Nephron (organoid): Measurements from ENCODE around the gene FBXL14.

Experiments
- H3K27ac Mint-ChIP-seq, 3 experiments: 2 replicates each; pipeline ENCODE4 v1.8.0; 2020; ENCODE audit warnings: mixed read lengths in 3 of 3, mild to moderate bottlenecking in 2 of 3, moderate library complexity in 1 of 3
- H3K27me3 Mint-ChIP-seq: 2 replicates; pipeline ENCODE4 v1.8.0; 2021; ENCODE audit warnings: low read depth, mild to moderate bottlenecking, moderate library complexity, mixed read lengths
- H3K36me3 Mint-ChIP-seq: 2 replicates; pipeline ENCODE4 v1.8.0; 2020; ENCODE audit warnings: low read depth, mixed read lengths
- H3K4me1 Mint-ChIP-seq: 2 replicates; pipeline ENCODE4 v1.8.0; 2020; ENCODE audit warnings: mixed read lengths
- H3K4me3 Mint-ChIP-seq, 3 experiments: 2 replicates each; pipeline ENCODE4 v1.8.0; 2020; ENCODE audit warnings: mild to moderate bottlenecking in 3 of 3, mixed read lengths in 3 of 3, moderate library complexity in 2 of 3
- H3K9me3 Mint-ChIP-seq: 2 replicates; pipeline ENCODE4 v1.8.0; 2020; ENCODE audit warnings: mixed read lengths
- CTCF ChIP-seq, 3 experiments: fragments of 200-600 bp; sonication (generic); IDR thresholded peaks; one replicate each; pipeline ENCODE4 v1.5.0; 2021; ENCODE audit warnings: antibody characterized with exemption in 3 of 3; ENCODE audit not compliant: unreplicated experiment in 3 of 3

The FBXL14 gene

DNA sequence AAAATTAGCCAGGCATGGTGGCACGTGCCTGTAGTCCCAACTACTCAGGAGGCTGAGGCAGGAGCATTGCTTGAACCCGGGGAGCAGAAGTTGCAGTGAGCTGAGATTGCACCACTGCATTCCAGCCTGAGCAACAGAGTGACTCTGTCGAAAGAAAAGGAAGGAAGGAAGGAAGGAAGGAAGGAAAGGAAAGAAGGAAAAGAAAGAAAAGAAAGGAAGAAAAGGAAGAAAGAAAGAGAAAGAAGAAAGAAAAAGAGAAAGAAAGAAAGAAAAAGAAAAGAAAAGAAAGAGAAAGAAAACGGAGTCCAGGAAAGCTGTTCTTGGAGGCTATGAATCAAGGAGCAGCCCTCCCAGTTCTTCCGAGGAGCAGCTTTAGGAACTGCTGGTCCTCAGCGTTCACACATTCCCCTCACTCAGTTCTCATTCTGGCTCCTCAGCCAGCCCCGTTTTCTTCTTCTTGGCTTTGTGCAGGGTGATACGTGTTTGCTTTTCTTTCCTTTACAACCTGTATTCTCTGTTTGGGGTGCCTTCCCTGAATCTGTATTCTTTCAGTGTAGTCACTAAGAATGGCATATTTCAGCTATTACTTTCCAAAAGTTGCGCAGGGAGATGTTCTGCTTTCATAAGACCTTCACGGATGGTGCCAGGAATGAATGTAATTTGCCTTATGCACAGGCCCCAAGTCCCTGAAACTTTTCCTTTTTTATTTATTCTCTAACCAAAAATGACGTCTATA is 12.2 kb downstream of the FBXL14 start:
- Mint-ChIP-seq H3K36me3 (no peaks in the 10 kb centered on the region), H3K27me3 (peaks cover 11% of the 10 kb centered on the region), H3K4me1 (peaks cover 53% of the 10 kb centered on the region), H3K9me3 (no peaks in the 10 kb centered on the region), H3K27ac (peak overlapping the region in 2 of 3 experiments; percentile 3 to 58), H3K4me3 (no peak overlapping the region)
- no peak for TF ChIP-seq CTCF (IDR thresholded peaks at IDR 0.05; ENCODE audit: unreplicated experiment in 3 of 3)

GRCh38 chr12:1580526-1580925 is 13.9 kb downstream of the FBXL14 start:
- H3K4me3 Mint-ChIP-seq: no peak overlapping the region
- TF ChIP-seq CTCF (IDR thresholded peaks at IDR 0.05; ENCODE audit: unreplicated experiment in 3 of 3): no peak
- H3K27ac Mint-ChIP-seq: peak overlapping the region in 1 of 3 experiments; percentile 4
- no peaks in the 10 kb centered on the region for H3K9me3 Mint-ChIP-seq
- H3K27me3 Mint-ChIP-seq: peaks cover 11% of the 10 kb centered on the region
- no peaks in the 10 kb centered on the region for H3K36me3 Mint-ChIP-seq
- H3K4me1 Mint-ChIP-seq: peaks cover 66% of the 10 kb centered on the region

DNA sequence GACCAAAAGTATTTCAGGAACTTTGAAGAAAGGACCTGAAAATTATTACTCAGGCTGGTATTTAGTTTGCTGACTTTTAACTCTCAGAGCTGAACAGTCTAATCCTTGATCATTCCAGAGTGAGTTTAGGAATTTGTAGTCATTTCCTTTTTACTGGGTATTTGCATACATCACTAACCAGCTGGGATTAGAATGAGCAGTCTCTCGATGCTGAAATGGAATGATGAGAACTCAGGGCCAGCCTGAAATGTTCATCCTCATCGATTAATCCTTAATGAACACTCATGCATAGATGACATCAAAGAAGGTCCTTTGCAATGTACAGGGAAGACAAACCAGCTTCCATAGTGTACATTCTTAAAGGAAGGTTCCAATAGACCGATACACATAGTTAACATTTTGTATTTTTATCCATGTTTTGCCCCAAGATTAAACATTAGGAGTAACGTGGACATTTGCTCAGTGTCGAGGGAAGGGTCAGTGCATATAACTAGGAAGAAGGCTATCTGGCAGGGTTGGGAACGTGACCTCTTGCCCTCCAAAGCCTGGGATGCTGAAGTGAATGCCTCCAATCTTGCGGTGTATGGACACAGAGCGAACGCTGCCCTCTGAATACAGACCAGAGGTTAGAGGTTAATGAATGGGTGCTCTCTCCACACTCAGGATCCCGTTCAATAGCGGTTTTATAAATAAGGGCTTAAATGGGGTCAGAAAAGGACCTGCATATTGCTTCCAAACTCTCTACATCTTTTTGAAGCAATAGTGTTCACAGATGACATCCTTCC is 14.5 kb downstream of the FBXL14 start:
- H3K36me3 Mint-ChIP-seq: no peaks in the 10 kb centered on the region
- no peak overlapping the region for H3K4me3 Mint-ChIP-seq
- peaks cover 71% of the 10 kb centered on the region for H3K4me1 Mint-ChIP-seq
- no peaks in the 10 kb centered on the region for H3K9me3 Mint-ChIP-seq
- H3K27me3 Mint-ChIP-seq: peaks cover 11% of the 10 kb centered on the region
- no peak for TF ChIP-seq CTCF (IDR thresholded peaks at IDR 0.05; ENCODE audit: unreplicated experiment in 3 of 3)
- peak overlapping the region in 1 of 3 experiments; percentile 4 for H3K27ac Mint-ChIP-seq

DNA sequence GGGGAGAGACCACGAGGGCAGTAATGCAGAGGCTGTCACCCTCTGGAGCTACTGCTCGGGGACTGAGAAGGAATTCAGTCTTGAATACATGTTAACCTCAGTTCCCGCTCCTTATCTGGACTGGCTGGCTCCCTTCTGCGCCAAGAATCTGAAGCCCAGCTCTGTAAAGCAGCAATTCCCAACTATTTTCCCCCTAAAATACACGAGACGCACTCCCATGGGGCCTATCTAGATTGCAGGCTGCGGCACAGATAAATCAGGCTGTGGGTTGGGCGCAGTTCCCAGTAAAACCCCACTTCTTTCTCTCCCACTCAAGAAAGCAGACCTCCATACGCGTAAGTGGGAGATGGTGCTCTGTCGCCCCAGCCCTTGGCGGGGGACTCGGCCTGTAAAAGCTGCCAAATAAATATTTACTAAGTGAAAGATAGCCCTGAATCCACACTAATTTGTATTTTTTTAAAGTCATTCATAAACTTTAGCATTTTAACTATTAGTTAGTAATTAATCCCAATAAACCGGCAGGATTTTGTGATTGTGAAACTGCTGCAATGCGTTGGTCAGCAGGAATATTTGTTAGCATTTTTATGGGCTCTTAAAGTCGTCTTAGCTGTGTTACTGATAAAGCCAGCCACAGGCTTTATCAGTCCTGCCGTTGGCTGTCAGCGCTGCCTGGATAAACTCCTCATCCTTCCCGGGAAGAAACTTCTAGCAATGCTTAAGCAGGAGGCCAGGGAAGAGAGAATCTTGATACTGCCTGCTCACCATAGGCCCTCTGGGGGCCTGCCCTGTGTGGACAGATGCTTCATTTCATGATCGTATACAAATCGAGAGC is 17.8 kb downstream of the FBXL14 start:
- H3K4me3 Mint-ChIP-seq: peak overlapping the region; percentile 17 to 57 (median 26)

More for the DNA sequence above, 17.8 kb downstream of the FBXL14 start:
- Mint-ChIP-seq H3K36me3 (no peaks in the 10 kb centered on the region), H3K4me1 (peaks cover 65% of the 10 kb centered on the region), H3K9me3 (no peaks in the 10 kb centered on the region), H3K27ac (peak overlapping the region; percentile 92 to 95 (median 93)), H3K27me3 (peaks cover 14% of the 10 kb centered on the region)
- no peak for TF ChIP-seq CTCF (IDR thresholded peaks at IDR 0.05; ENCODE audit: unreplicated experiment in 3 of 3)
